Measurements from ENCODE around the gene TLCD3B.

Gene TLCD3B

GRCh38 chr16:30031477-30031918, 427 bp upstream of the TLCD3B start:
- no peak for DNase-seq (ENCODE audit: low read depth in 1 of 2, low spot score in 1 of 2)
- H3K4me3 ChIP-seq (replicated peaks; ENCODE audit: insufficient read depth, low read length) = no peak overlapping the region

GRCh38 chr16:30030011-30030685, 923 bp downstream of the TLCD3B start:
- H3K27ac ChIP-seq (replicated peaks) = no peak overlapping the region
- TF ChIP-seq POLR2AphosphoS5 (IDR thresholded peaks at IDR 0.05; ENCODE audit: low read depth) (no peak), CTCF (IDR thresholded peaks at IDR 0.05; ENCODE audit: insufficient read depth, low read length) (no peak), SPI1 (IDR thresholded peaks at IDR 0.05; ENCODE audit: borderline replicate concordance, low read depth) (no peak), GABPA (IDR thresholded peaks at IDR 0.05; ENCODE audit: low read depth) (no peak), REST (IDR thresholded peaks at IDR 0.05; ENCODE audit: insufficient replicate concordance, low read depth) (no peak)
- DNase-seq (ENCODE audit: low read depth in 1 of 2, low spot score in 1 of 2) = no peak
- no peak overlapping the region for H3K4me3 ChIP-seq (replicated peaks; ENCODE audit: insufficient read depth, low read length)
- peaks cover 54% of the 10 kb centered on the region for H3K27me3 ChIP-seq (ENCODE audit: insufficient read depth, poor library complexity, severe bottlenecking)

More at GRCh38 chr16:30031477-30031918, 427 bp upstream of the TLCD3B start:
- no peak for TF ChIP-seq SPI1 (IDR thresholded peaks at IDR 0.05; ENCODE audit: borderline replicate concordance, low read depth)
- TF ChIP-seq POLR2AphosphoS5 (IDR thresholded peaks at IDR 0.05; ENCODE audit: low read depth) = no peak
- no peak for TF ChIP-seq CTCF (IDR thresholded peaks at IDR 0.05; ENCODE audit: insufficient read depth, low read length)
- TF ChIP-seq REST (IDR thresholded peaks at IDR 0.05; ENCODE audit: insufficient replicate concordance, low read depth) = no peak
- no peak for TF ChIP-seq GABPA (IDR thresholded peaks at IDR 0.05; ENCODE audit: low read depth)
- peaks cover 48% of the 10 kb centered on the region for H3K27me3 ChIP-seq (ENCODE audit: insufficient read depth, poor library complexity, severe bottlenecking)
- no peak overlapping the region for H3K27ac ChIP-seq (replicated peaks)

- no peak for TF ChIP-seq CTCF (IDR thresholded peaks at IDR 0.05; ENCODE audit: insufficient read depth, low read length)
- peak; percentile 95 for TF ChIP-seq REST (IDR thresholded peaks at IDR 0.05; ENCODE audit: insufficient replicate concordance, low read depth)
- TF ChIP-seq POLR2AphosphoS5 (IDR thresholded peaks at IDR 0.05; ENCODE audit: low read depth) = no peak
- TF ChIP-seq SPI1 (IDR thresholded peaks at IDR 0.05; ENCODE audit: borderline replicate concordance, low read depth) = no peak
- TF ChIP-seq GABPA (IDR thresholded peaks at IDR 0.05; ENCODE audit: low read depth) = no peak
- DNase-seq (ENCODE audit: low read depth in 1 of 2, low spot score in 1 of 2) = peak in 1 of 2 experiments; percentile 46
- H3K27ac ChIP-seq (replicated peaks) = no peak overlapping the region
- H3K27me3 ChIP-seq (ENCODE audit: insufficient read depth, poor library complexity, severe bottlenecking) = peaks cover 62% of the 10 kb centered on the region
- H3K4me3 ChIP-seq (replicated peaks; ENCODE audit: insufficient read depth, low read length) = no peak overlapping the region
Measured at GRCh38 chr16:30028438-30029076, 2.5 kb downstream of the TLCD3B start.

Measured in HL-60 (cell line).